GM21367 (cell line): ENCODE data around the gene C14orf180.

Experiments used
- ATAC-seq: cut with Tn5 transposase; IDR thresholded peaks from one replicate; pipeline ENCODE4 v1.9.1; 2021; ENCODE audit not compliant: unreplicated experiment

Gene C14orf180

GRCh38 chr14:104579507-104579906 is at the start of gene C14orf180:
Gene C14orf180, plus strand, starts transcription at chr14:104579764. Its CDS starts 6,667 bp downstream, at chr14:104586431.
- no peak for ATAC-seq

DNA sequence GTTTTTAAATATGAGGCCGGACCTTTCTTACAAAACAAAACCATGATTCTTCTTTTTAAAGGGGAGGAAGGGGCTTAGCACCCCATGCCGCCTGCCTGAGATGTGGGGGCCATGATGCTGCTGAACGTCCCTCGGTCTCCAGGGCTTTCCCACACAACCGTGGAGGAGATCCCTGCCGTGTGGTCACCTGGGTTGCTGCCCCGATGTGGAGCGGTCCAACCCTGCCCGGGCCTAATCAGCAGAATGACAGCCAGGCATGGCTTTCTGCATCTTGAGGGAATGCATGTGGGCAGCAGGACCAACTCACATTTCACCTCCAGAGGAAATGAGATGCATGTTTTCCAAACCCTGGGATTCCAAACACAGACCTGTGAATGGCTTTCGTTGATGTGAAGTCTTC is 48.9 kb upstream of the C14orf180 start:
- ATAC-seq: no peak

DNA sequence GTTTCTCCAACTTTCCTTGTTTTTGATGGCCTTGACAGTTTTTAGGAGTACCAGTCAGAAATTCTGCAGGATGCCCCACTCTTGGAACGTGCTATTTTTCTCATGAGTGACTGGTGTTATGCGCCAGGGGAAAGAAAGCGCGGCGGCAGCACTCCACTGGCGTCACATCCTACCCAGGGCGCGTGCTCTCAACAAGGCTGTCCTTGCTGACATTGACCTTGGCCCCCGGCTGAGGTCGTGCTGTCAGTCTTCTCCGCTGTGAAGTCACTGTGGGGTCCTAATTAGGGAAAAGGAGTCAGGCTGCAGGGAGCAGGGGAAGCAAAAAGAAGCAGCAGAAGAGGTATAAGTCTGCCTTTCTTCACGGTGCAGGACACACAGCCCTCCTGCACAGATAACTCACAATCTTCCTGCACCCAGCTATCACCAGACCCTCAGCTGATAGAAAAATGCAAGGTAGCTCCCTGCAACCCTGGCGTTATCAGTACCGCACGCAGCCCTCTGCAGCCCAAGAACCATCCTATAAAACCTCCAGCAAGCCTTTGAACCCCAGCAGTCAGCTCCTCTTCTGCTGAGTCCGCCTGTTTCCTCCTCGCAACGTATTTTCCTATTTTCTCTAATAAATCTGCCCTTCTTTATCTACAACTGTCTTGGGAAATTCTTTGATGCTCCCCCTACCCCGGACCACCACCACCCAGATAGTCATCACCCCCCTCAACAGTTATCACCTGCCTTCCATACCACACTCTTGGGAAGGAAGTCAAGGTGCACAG is 48.0 kb upstream of the C14orf180 start:
- no peak for ATAC-seq

DNA sequence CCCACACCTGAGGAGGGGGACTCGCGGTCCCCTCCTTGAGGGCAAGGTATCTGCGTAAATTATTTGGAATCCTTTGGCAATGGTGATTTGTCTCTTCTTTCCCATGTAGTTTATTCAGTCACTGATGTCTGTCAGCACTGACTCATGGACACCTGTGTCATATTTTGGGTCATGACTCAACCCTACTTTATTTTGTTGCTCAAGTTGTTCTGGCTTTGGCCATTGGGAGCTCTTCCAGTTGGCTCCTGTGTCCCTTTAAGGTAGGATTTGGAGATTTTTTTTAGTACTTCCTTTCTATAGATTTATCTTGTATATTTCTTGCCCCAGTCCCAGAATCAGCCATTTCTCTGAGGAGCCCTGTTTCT is 47.4 kb upstream of the C14orf180 start:
- ATAC-seq: no peak

GRCh38 chr14:104534036-104534435 is 45.5 kb upstream of the C14orf180 start:
- ATAC-seq: no peak

DNA sequence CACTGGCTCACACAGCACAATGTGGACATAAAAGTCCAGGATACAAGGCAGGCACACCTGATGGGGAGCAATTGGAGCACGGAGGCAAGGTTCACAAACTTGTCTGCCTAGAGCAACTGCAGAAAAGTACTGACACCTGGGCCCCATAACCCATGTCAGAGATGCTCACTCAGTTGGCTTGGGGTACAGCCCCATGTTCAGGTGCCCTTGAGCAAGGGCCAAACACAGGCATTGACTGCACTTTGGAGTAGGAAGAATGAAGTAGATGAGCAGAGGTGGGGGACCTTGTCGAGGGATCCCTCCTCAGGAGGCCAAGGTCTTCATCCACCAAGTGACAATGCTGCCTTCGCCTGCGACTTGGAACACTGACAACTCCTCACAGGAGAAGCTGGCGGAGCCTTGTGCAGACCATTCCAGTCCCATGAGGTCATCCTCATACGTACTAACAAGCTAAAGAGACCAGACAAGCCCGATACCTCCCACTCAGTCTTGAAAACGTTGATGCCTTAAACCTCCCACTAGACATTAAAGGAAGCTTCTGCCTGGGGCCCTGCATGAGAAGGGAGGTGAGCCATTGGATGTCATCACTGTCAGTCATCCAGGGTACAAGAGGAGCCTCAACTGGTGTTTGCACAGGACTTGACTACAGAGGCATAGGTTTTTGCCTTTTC is 42.5 kb upstream of the C14orf180 start:
- no peak for ATAC-seq

DNA sequence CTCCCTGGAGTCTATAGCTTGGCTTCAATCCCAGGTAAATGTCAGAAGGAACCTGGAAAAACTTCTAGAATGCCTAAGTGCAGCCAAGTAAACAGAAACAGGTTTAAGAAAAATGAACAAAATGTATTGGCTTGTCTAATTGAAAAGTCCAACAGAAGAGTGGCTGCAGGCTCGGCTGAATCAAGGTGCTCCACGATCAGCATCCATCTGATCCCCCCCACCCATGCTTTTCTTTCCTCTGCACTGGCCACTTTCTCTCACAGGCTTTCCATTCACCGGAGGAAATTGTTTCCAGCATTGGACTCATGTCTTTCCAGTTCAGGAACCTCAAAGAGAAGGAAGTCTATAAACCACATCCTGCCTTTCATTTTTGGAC is 42.0 kb upstream of the C14orf180 start:
- ATAC-seq: no peak

GRCh38 chr14:104541905-104542465 is 37.6 kb upstream of the C14orf180 start:
- ATAC-seq: no peak

GRCh38 chr14:104542871-104543830 is 36.4 kb upstream of the C14orf180 start:
- no peak for ATAC-seq

DNA sequence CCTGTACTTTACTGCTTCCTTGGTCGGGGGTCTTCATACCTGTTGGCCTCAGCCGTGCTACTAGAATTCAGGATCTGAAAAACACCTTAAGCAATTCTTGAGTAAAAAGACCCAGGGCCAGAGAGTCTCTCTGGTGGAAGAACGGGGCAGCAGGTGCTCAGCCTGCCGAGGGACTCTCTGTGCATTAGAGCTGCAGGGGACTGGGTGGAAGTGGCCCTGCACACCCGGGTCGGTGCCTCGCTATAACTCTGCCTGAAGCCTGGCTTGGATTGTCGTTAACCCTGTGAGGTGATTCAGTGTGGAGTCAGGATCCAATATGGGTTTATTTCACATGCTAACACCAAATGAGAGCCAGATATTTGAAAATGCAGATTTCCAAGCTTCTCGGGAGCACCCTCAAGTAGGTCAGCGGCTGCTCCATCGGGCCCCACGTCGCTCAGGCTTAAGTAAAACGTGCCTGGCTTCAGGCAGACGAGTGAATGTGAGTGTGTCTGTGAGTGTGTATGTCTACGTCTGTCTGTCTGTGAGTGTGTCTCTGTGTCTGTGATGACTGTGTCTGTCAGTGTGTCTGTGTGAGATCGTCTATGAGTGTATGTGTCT is 35.1 kb upstream of the C14orf180 start:
- no peak for ATAC-seq

GRCh38 chr14:104545151-104545941 is 34.2 kb upstream of the C14orf180 start:
- ATAC-seq: no peak

GRCh38 chr14:104545942-104546501 is 33.5 kb upstream of the C14orf180 start:
- no peak for ATAC-seq

DNA sequence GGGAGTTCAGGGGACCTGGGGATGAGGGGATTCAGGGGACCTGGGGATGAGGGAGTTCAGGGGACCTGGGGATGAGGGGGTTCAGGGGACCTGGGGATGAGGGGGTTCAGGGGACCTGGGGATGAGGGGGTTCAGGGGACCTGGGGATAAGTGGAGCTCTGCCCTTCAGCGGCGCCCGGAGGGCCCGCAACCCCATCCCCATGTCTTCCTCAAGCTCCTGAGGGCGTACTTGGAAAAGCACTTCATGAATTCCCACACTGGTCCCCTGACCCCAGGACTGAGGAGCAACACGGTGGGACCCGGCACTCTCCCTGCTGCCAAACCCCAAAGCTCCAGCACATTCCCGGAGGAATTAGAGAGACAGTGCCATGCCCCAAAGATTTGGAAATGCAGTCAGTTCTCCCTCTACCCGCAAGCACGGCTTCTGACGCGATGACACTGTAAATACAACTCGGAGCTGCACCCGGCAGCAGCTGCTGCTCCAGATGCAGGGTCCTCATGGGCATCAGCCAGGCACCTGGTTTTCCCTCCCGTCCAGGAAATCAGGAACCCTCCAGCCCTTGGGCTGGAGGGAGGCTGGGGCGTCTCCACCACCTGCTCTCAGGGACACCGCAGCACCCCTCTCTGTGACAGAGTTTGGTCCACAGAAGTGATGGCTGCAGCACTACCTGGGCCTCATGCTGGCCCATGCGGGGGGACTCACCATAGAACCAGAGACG is 32.8 kb upstream of the C14orf180 start:
- no peak for ATAC-seq

- no peak for ATAC-seq
Measured at GRCh38 chr14:104547310-104547997, 32.1 kb upstream of the C14orf180 start.

GRCh38 chr14:104547998-104548700 is 31.4 kb upstream of the C14orf180 start:
- no peak for ATAC-seq

DNA sequence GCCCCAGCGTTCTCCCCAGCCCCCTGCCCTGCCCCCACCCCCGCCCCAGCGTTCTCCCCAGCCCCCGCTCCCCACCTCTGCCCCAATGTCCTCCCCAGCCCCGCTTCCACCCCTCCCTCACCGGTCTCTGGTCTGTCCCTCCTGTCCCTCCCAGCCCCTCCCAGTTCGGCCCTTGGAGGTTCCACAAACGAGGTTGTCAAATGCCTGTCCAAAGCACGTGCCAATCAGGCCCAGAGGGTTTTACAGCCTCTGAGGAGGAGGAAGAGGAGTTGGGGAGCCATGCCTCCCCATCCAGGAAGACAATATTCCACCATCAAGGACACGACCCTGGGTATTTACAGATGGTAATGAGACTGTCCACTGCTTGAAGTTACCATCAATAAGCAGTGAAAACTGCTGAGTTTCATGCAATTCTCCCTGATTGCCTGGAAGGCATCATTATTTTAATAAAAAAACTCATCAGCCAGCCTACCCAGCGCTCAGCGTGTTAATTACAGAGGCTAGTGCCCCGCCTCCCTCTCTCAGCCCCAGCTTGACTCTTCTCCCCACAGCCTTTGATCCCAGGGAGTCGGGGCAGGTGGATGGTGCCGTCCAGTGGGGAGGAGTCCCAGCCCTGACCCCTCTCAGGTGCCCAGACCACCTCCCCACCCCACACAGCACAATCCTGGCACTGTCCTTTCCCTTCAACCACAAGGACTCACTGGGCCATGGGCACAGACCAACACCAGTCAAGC is 30.6 kb upstream of the C14orf180 start:
- no peak for ATAC-seq
